ENCODE measurements around the gene NPAT.
"Not testable (repeated sequence)": the region's sequence is repeated elsewhere in the genome, so short reads cannot be mapped to it uniquely, and the experiment has no call there.

The NPAT gene

GRCh38 chr11:108167624-108168023, 54.8 kb downstream of the NPAT start:
- TF ChIP-seq CTCF (IDR thresholded peaks at IDR 0.05; ENCODE audit: low read depth, low read length, missing control alignments): no peak
- H3K4me3 ChIP-seq (ENCODE audit: low read depth, low read length): no peak overlapping the region

GRCh38 chr11:108162878-108163277, 59.6 kb downstream of the NPAT start:
- not testable (repeated sequence) for DNase-seq (ENCODE audit: low read depth); H3K4me3 ChIP-seq (ENCODE audit: low read depth, low read length)

More at GRCh38 chr11:108167624-108168023, 54.8 kb downstream of the NPAT start:
- DNase-seq (ENCODE audit: low read depth): no peak

- no peak overlapping the region for H3K4me3 ChIP-seq (ENCODE audit: low read depth, low read length)
- DNase-seq (ENCODE audit: low read depth): no peak
- TF ChIP-seq CTCF (IDR thresholded peaks at IDR 0.05; ENCODE audit: low read depth, low read length, missing control alignments): no peak
Observed at GRCh38 chr11:108160970-108161566, 61.4 kb downstream of the NPAT start.

- no peak for DNase-seq (ENCODE audit: low read depth)
- no peak overlapping the region for H3K4me3 ChIP-seq (ENCODE audit: low read depth, low read length)
- TF ChIP-seq CTCF (IDR thresholded peaks at IDR 0.05; ENCODE audit: low read depth, low read length, missing control alignments): no peak
Observed at GRCh38 chr11:108154591-108154990, 67.8 kb downstream of the NPAT start.

GRCh38 chr11:108148556-108148955, 73.9 kb downstream of the NPAT start:
- TF ChIP-seq CTCF (IDR thresholded peaks at IDR 0.05; ENCODE audit: low read depth, low read length, missing control alignments): no peak
- no peak for DNase-seq (ENCODE audit: low read depth)
- no peak overlapping the region for H3K4me3 ChIP-seq (ENCODE audit: low read depth, low read length)

- H3K4me3 ChIP-seq (ENCODE audit: low read depth, low read length): no peak overlapping the region
- no peak for DNase-seq (ENCODE audit: low read depth)
- no peak for TF ChIP-seq CTCF (IDR thresholded peaks at IDR 0.05; ENCODE audit: low read depth, low read length, missing control alignments)
Observed at GRCh38 chr11:108147150-108147549, 75.3 kb downstream of the NPAT start.

- no peak overlapping the region for H3K4me3 ChIP-seq (ENCODE audit: low read depth, low read length)
- no peak for DNase-seq (ENCODE audit: low read depth)
- TF ChIP-seq CTCF (IDR thresholded peaks at IDR 0.05; ENCODE audit: low read depth, low read length, missing control alignments): no peak
Observed at GRCh38 chr11:108144615-108145014, 77.8 kb downstream of the NPAT start.

Data from GM12864 (cell line).